PFSK-1 (cell line): ENCODE data around the gene BAX.

Source experiments
- FOXP2 ChIP-seq: optimal IDR thresholded peaks from 2 replicates; pipeline ENCODE3; 2011; ENCODE audit warnings: borderline replicate concordance, control low read depth, inconsistent platforms; ENCODE audit not compliant: insufficient read depth; ENCODE audit errors: extremely low read length, extremely low read depth
- POLR2AphosphoS5 ChIP-seq: IDR thresholded peaks from 2 replicates; pipeline ENCODE4 v1.6.1; 2012; ENCODE audit warnings: low read depth, mild to moderate bottlenecking, control low read depth, low read length, moderate library complexity
- REST ChIP-seq, 2 experiments: IDR thresholded peaks; 2 replicates each; pipeline versions ENCODE4 v1.6.1 to v1.8.0; 2011 to 2012; ENCODE audit warnings: low read depth in 2 of 2, low read length in 2 of 2, control low read depth in 1 of 2, inconsistent platforms in 1 of 2, mild to moderate bottlenecking in 1 of 2, moderate library complexity in 1 of 2; ENCODE audit not compliant: insufficient read depth in 1 of 2
- SIN3A ChIP-seq: IDR thresholded peaks from 2 replicates; pipeline ENCODE4 v1.6.1; 2012; ENCODE audit warnings: mild to moderate bottlenecking, low read length, moderate library complexity, borderline replicate concordance; ENCODE audit not compliant: insufficient read depth
- TAF1 ChIP-seq: IDR thresholded peaks from 2 replicates; pipeline ENCODE4 v1.6.1; 2012; ENCODE audit warnings: low read length, control low read depth, borderline replicate concordance; ENCODE audit not compliant: insufficient read depth

Gene BAX

GRCh38 chr19:48970139-48970766, 15.6 kb downstream of the BAX start:
- no peak for TF ChIP-seq TAF1

- TF ChIP-seq TAF1 = no peak
- no peak for TF ChIP-seq REST (IDR thresholded peaks at IDR 0.05; ENCODE audit: insufficient read depth in 1 of 2, low read depth in 2 of 2, low read length in 2 of 2)
- TF ChIP-seq FOXP2 = no peak
- no peak for TF ChIP-seq POLR2AphosphoS5
- no peak for TF ChIP-seq SIN3A
These were observed 16.3 kb downstream of the BAX start for GRCh38 chr19:48970923-48971395.

- no peak for TF ChIP-seq POLR2AphosphoS5
- TF ChIP-seq FOXP2 = no peak
- no peak for TF ChIP-seq SIN3A
- no peak for TF ChIP-seq TAF1
- TF ChIP-seq REST (IDR thresholded peaks at IDR 0.05; ENCODE audit: insufficient read depth in 1 of 2, low read depth in 2 of 2, low read length in 2 of 2) = no peak
These were observed 21.5 kb downstream of the BAX start for GRCh38 chr19:48975947-48976847.

GRCh38 chr19:48977061-48977460, 22.4 kb downstream of the BAX start:
- TF ChIP-seq TAF1 (no peak), POLR2AphosphoS5 (no peak), FOXP2 (no peak), REST (IDR thresholded peaks at IDR 0.05; ENCODE audit: insufficient read depth in 1 of 2, low read depth in 2 of 2, low read length in 2 of 2) (no peak), SIN3A (no peak)

- TF ChIP-seq REST (IDR thresholded peaks at IDR 0.05; ENCODE audit: insufficient read depth in 1 of 2, low read depth in 2 of 2, low read length in 2 of 2) (no peak), SIN3A (no peak), FOXP2 (no peak)
These were observed 27.6 kb downstream of the BAX start for GRCh38 chr19:48982280-48982679.
